Measurements from ENCODE around the gene SYT3.

SYT3 gene

DNA sequence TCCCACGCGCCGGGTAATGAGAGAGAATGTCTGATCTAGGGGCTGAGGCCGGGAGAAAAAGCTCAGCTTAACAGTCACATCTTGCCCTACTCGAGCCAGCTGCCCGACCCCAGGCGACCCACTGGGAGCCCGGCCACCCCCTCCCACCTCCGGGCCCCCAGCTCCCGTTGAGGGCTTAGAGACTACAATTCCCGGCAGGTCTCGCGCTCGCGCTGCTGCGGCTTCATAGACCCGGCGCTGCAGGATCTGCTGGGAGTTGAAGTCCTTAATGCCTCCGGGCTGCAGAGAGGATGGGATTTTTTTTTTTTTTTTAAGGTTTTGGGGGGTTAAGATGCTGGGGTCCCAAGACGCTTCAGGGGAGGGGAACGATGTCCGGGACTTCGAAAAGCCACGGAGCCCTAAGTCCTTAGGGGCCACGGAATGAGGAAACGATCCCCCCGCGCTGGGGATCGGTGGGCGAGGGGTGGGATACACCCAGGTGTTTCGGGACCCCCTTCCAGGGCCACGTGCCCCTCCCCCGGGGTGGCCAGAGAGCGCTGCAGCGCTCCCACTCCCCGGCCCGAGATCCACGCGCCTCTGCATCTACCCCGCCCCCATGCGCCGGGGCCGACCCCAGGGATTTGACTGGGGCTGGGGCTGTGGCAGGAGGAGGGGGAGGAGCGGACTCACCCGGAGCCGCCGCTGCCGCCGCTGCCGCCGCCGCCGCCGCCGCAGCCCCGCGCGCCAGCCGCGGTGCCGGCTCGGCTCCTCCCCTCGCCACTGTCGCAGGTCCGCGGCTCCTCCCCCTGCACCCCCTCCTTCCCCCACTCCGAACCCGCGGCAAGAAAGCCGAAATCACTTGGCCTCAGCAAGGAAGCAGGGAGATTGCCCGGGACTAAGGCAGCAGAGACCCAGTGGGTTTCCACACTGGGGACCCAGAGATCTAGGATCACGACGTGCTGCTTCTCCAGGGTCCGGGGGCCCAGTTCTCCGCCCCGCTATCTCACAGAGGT, at the start of gene SYT3:
TSS of gene SYT3 (minus strand) at position 761 of the 992 bp plus-strand sequence. CDS start 2,470 bp downstream, outside the sequence.
- no peak for TF ChIP-seq CTCF (conservative IDR thresholded peaks at IDR 0.05; ENCODE audit: low read depth, low read length)
- peak within 1 kb of the TSS; percentile 44 for H3K4me3 ChIP-seq (ENCODE audit: low read depth, low read length)
- DNase-seq (ENCODE audit: low read depth) = peak; percentile 46

DNA sequence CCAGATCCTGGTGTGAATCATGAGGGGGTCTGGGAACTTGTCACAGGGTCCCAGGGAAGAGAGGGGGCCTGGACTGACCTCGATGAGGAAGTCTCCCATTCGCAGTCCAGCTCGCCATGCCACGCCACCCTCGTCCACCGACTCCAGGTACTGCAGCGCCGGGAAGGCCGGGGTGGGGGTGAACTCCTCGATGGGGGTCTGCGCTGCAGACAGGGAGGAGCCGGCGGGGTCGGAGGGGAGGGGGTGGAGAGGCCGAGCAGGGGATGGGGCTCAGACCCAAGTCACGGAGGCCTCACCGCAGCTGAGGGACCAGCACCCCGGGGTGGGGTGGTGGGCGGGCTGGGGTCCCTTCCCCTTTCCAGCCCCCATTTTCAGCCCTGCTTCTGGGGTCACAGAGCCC, 49.1 kb upstream of the SYT3 start:
- DNase-seq (ENCODE audit: low read depth) = no peak
- TF ChIP-seq CTCF (conservative IDR thresholded peaks at IDR 0.05; ENCODE audit: low read depth, low read length) = no peak
- no peak overlapping the region for H3K4me3 ChIP-seq (ENCODE audit: low read depth, low read length)

- no peak for DNase-seq (ENCODE audit: low read depth)
- H3K4me3 ChIP-seq (ENCODE audit: low read depth, low read length) = no peak overlapping the region
- no peak for TF ChIP-seq CTCF (conservative IDR thresholded peaks at IDR 0.05; ENCODE audit: low read depth, low read length)
These were observed 46.8 kb upstream of the SYT3 start for GRCh38 chr19:50686310-50687032.

DNA sequence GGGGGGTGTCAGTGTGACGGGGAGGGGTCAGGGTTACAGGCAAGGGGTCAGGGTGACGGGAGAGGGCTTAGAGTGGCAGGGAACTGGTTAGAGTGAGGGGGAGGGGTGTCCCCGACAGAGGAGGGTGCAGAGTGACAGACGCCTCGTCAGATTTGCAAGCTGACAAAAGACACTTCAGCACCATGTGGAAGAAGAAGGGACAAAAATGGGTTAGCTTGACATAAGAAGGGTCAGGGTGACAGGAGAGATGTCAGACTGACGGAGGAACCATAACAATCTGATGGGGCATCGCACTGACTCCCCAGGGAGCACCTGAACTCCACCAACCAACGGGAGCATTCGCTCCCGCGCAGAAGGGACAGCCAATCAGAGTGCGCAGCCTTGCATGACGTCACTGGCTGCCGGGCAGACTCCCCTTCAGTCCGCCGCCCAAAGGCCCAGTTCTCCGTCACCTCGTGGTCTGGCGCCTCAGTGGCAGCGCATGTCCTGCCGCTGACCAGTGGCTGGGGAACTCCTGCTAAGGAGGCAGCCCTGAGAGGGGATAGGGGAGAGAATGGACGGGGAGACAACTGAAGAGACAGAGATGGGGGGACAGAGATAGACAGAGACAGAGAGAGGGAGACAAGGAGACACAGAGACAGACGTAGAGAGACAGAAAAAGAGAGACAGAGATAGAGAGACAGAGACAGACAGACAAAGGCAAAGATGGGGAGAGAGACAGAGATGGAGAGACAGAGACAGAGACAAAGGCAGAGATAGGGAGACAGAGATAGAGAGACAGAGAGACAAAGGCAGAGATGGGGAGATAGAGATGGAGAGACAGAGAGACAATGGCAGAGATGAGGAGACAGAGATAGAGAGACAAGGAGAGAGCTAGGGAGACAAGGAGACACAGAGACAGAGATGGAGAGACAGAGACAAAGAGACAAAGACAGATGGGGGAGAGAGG, 39.8 kb upstream of the SYT3 start:
- TF ChIP-seq CTCF (conservative IDR thresholded peaks at IDR 0.05; ENCODE audit: low read depth, low read length) = no peak
- H3K4me3 ChIP-seq (ENCODE audit: low read depth, low read length) = no peak overlapping the region
- peak; percentile 64 for DNase-seq (ENCODE audit: low read depth)

GRCh38 chr19:50678323-50678722, 38.6 kb upstream of the SYT3 start:
- DNase-seq (ENCODE audit: low read depth) = no peak
- H3K4me3 ChIP-seq (ENCODE audit: low read depth, low read length) = no peak overlapping the region
- TF ChIP-seq CTCF (conservative IDR thresholded peaks at IDR 0.05; ENCODE audit: low read depth, low read length) = no peak

DNA sequence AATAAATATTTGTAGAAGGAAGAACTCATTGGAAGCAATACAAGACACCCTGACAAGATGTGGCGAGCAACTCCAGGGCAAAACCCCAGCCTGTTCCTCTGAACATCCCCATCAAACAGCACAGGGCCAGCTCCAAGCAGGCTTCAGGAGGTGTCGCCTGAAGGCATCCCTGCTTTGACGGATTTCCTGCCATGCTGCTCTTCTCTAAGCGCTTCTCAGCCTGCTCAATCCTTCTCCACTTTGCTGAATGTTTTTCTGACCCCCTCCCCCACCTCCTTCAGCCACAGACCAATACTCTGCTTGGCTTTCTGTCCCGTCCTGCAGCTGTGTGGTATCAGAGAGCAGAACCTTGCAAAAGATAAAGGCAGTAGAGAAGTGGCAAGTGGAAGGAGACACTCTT, 38.0 kb upstream of the SYT3 start:
- DNase-seq (ENCODE audit: low read depth) = no peak
- TF ChIP-seq CTCF (conservative IDR thresholded peaks at IDR 0.05; ENCODE audit: low read depth, low read length) = no peak
- H3K4me3 ChIP-seq (ENCODE audit: low read depth, low read length) = no peak overlapping the region
